HG02588 (cell line): Measurements from ENCODE around the gene HK1.
A peak's percentile ranks its signal among the peaks of the same experiment; 100 is the strongest.

Experiments used
- ATAC-seq: cut with Tn5 transposase; IDR thresholded peaks from one replicate; pipeline ENCODE4 v1.9.1; 2021; ENCODE audit warnings: mild to moderate bottlenecking, moderate library complexity; ENCODE audit not compliant: unreplicated experiment

The HK1 gene

GRCh38 chr10:69397972-69398371 lies 119.7 kb downstream of the HK1 start:
- ATAC-seq, result no peak

- no peak for ATAC-seq
These were observed 120.2 kb downstream of the HK1 start for GRCh38 chr10:69398466-69398865.

DNA sequence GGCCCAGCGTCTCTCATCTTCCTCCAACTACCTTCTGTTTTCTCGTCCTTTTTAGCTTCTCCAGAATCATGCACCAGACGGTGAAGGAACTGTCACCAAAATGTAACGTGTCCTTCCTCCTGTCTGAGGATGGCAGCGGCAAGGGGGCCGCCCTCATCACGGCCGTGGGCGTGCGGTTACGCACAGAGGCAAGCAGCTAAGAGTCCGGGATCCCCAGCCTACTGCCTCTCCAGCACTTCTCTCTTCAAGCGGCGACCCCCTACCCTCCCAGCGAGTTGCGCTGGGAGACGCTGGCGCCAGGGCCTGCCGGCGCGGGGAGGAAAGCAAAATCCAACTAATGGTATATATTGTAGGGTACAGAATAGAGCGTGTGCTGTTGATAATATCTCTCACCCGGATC lies 122.6 kb downstream of the HK1 start:
- ATAC-seq, result no peak

GRCh38 chr10:69401416-69401815 lies 123.1 kb downstream of the HK1 start:
- ATAC-seq, result no peak

GRCh38 chr10:69402386-69402785 lies 124.1 kb downstream of the HK1 start:
- no peak for ATAC-seq

DNA sequence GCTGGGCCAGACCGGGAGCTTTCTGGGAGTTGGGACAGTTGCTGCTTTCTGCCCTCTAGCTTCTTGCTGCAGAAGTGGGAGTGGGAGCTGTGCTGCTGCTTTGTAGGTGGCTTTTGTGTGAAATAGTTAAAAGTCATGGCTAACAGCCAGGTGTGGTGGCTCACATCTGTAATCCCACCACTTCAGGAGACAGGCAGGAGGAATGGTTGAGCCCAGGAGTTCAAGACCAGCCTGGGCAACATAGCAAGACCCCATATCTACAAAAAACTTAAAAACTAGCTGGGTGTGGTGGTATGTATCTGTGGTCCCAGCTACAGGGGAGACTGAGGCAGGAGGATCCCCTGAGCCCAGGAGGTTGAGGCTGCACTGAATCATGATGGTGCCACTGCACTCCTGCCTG lies 124.8 kb downstream of the HK1 start:
- no peak for ATAC-seq

DNA sequence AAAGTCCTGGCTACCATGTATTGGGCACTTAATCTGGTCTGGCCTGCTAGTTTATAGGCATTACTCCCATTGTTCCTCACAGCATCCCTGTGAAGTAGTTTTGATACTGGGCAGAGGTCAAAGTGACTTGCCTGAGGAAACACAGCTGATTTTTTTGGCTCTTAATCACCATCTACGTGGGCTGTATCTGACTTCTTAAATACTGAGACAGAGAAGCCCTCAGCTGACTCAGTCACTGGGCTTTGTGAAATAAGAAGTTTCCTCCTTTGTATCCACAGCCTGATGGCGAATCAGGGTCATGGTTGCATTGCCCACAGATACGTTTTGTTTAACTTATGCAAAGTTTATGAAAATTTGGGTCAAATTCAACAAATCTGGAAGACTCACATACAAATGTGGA lies 125.2 kb downstream of the HK1 start:
- no peak for ATAC-seq

DNA sequence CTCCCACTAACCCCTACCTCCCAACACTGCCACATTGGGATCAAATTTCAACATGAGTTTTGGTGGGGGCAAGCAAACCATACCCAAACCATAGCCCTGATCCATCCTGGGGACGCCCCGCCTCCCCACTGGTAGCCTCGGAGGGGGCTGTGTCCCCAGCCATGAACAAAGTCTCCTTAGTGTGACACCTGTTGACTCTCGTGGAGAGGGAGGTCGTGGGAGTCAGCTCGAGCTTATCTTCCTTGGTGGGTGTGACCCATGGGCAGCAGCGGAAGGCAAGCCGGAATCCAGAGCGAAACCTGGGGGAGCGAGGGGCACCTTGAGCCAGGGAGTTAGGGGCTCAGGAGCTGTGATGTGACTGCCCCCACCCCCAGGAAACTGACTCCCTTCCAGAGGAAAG lies 126.5 kb downstream of the HK1 start:
- ATAC-seq, result no peak

DNA sequence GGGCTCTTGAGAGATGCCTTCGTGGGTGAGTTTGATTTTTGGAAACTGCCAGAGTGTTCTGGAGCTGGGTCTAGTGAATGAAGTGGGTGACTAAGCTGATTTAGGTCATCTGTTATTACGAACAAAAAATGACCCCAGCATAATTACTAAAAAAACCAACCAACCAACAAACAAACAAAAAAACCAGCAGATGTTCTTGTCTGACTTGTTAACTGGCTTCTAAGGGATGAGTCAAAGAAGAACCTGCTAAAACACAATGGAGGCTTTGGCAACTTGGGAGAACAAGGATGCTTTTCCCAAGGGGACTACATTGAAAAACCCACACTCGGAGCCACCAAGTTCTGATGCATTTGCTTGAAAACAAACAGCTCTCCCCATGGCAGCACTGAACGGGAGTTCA lies 126.9 kb downstream of the HK1 start:
- no peak for ATAC-seq

- no peak for ATAC-seq
These were observed 128.1 kb downstream of the HK1 start for GRCh38 chr10:69406302-69406811.

- ATAC-seq, result no peak
These were observed 128.7 kb downstream of the HK1 start for GRCh38 chr10:69406816-69407580.

DNA sequence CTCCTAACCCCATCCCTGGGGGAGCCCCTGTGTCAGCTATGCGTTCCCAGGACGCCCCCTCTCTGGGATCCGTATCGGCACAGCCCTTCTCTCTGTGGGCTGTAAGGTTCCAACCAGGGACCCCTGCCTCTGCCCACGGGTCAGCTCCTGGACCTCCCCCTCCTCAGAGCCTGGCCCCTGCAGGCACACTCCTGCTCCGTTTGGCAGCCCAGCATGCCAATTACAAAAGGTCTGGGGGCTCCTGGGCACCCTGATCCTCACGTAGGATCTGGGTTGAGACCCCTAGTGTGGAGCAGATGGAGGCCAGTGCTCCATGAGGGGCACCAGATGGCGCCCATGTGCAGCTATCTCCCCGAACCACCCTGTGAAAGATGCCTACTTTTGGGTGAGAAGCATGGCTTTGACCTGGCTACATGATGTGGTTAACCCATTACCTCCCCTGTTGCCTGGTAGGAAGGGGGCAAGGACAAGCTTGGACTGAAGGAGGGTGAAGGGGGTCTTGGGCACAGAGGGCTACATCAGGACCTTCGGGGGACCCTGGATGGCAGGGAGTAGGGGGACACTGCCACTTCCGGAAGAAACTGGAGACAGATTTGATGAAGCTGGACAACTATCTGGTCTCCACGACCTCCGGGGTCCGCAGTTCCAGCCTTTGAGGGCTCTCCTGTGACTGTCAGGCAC lies 129.5 kb downstream of the HK1 start:
- ATAC-seq, result no peak

DNA sequence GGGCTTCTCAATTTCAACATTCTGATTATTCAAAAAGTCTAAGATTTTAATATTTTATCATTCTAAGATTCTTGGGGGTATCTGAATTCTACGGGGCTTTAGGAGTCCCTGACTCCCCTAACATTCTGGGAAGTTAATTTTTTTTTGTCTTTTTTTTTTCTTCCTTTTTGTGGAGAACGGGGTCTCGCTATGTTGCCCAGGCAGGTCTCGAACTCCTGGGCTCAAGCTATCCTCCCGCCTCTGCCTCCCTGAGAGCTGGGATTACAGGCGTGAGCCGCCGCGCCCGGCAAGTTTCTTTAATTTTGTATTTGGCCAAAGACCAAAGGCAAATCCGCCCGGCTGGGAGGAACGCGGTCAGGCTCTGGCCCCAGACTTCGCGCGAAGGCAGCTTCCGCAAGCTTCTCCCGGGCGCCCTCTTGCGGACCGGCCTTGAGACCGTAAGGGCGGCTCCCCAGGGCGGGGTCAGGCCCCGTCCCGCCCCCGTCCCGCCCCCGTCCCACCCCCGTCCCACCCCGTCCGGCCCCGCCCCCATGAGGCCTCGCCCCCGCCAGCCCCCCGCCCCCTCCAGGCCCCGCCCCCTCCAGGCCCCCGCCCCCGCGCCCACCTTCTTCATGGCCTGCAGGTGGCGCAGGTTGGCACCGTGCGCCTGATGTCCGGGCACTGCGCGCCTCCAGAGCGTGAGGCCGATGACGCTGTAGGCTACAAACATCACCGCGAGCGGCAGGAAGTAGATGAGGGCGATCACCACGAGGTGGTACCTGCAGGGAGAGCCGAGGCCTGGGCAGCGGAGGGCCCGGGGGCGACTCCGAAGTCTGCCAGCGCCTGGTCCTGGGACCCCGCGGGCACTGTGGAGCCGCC lies 130.3 kb downstream of the HK1 start:
- ATAC-seq, result peak; percentile 86

DNA sequence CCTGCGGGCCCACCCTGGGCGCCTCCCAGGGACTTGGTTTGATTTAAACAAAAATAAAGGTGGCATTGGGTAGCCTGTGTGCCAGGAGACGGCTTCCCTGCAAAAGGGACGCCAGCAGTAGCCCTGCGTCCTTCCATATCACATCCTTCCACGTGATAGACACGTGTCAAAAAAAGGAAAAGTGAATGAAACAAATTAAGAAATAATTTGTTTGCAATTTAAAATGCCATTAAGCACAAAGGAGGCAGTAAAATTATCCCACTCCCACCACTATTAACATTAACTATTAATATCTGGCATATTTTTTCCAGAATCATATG lies 130.8 kb downstream of the HK1 start:
- ATAC-seq, result no peak

DNA sequence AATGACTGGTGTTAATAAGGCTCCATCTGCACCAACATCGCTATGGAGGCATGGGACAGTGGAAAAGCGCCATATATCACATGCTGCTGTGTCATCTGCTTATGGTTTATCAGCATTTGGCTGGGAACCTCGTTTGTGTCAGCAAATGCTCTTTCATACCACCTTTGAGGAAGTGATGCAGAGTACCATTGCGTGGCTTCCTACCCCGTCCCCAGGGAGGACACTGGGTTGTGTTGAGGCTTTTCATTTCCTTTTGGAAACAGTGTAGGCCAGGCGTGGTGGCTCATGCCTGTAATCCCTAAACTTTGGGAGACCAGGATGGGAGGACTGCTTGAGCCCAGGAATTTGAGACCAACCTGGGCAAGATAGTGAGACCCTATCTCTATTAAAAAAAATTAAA lies 131.7 kb downstream of the HK1 start:
- no peak for ATAC-seq

- ATAC-seq, result no peak
These were observed 132.2 kb downstream of the HK1 start for GRCh38 chr10:69410487-69410886.

DNA sequence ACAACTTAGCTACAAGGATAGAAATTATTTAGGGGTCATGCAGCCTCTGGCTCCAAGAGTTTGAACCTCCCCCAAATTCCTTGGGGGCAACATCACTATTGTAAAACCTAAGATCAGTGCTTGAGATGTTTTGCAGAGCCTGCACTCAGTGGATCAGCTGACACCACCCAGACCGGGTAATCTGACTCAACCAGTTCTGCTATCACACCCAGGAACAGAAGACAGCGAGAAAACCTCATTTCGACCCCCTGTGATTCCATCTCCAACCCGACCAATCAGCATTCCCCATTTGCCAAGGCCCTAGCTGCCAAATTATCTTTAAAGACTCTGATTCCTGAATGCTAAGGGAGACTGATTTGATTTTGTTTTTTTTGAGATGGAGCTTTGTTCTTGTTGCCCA lies 133.2 kb downstream of the HK1 start:
- ATAC-seq, result no peak

DNA sequence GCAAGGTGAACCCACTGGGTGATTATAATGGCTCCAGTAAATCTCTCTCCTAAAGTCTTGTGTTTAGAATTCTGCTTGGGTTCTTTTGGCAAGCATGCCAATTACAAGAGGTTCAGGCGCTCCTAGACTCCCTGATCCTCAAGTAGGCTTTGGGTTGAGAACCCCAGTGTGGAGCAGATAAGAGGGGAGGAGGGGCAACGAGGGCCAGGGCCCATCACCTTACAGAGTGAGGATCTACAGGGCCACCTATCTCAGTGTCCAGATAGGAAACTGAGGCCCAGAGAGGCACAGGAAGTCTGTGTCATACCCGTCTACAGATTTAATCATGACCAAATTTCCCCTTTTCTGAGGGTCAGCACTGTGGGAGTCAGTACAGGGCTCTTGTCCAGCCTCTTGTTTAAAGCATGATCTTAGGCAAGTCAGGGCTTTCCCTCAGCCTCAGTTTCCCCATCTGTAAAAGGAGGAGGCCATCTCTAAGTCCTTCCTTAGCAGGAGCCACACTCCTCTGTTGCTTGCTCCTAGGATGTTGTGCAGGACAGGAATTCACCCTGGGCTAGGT lies 134.0 kb downstream of the HK1 start:
- no peak for ATAC-seq

DNA sequence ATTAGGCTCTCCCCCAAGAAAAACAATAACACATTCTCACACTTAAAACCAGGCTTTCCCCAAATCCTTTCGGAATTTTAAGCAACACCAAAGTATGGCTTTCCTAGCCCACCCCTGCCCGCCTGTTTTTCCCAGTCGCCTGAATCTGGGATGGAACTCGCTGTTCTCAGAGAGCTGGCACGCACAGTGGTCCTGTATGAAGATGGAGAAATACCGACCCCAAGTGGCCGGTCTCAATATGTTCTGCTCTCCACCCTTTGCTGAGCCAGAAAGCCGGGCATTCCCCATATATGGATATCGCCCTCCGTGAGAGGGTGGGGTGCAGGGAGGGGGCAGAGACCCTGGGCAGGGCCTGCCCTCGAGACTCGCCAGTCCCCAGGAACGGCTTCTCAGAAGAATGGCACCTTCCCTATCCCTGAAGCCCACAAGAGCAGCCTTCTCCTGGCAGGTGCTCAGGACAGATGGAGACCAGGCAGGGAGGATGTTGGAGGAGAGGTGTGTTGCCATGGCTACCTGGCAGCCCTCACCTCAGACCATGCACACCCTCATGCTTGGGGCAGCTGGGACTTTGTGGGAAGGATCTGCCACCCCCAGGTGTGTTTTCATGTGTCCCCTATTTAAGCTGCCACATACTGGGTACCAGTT lies 135.0 kb downstream of the HK1 start:
- no peak for ATAC-seq

- no peak for ATAC-seq
These were observed 136.0 kb downstream of the HK1 start for GRCh38 chr10:69414036-69415018.
